NCI-H2227 treated with DMSO at 0.1 percent for 48 hours (cell line): ENCODE measurements around the gene ADAMTSL1.

ENCODE experiments used
- DNase-seq: peaks from one replicate; lab custom pipeline; 2025; lab: John Stamatoyannopoulos, UW

The ADAMTSL1 gene

DNA sequence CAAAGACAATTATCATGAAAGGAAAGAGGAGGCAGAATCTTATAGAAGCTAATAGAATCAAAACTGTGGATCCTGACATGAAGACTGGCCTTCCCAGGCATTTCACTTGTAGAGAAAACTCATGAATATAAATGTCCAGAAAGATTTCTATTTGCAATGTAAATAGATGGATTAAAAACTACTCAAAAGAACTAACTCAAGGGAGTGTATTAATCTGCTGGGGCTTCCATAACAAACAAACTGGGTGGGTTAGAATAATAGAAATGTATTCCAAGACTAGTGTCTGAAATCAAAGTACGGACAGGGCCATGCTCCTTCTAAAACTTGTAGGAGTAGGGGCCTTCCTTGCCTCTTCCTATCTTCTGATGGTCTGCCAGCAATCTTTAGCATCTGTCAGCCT is 267.4 kb downstream of the ADAMTSL1 start:
- DNase-seq, result no peak

DNA sequence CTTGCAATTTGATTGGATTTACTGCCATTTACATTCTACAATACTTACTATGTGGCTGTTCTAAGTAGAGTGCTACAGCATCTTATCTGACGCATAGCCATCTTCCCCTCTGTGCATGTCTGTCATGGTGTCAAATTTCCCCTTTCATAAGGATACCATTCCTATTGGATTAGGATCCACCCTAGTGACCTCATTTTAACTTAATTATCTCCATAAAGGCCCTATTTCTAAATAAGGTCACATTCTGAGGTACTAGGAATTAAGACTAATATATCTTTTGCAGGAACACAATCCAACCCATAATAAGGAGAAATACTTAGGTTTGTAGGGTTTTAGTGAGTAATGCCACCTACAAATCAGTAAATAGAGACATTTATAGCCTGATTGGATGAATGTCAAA is 268.0 kb downstream of the ADAMTSL1 start:
- DNase-seq, result no peak

DNA sequence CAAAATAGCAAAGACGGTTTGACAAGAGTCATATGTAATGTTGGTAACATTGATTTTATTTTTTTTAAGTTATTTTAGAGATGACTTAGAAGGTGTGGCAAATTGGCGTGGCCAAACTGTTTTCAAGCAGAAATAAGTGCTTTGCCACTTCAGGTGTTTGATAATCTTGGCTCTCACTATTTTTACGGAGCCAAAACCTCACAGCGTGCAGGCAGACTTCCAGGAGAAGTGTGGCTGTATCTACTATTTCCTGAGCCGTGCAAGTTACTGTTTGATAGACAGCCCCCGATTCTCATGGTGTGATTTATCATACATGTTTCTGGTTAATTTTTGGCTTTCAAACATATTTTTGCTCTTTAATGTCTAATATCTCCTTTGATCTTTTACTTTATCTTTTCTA is 269.5 kb downstream of the ADAMTSL1 start:
- DNase-seq, result no peak

DNA sequence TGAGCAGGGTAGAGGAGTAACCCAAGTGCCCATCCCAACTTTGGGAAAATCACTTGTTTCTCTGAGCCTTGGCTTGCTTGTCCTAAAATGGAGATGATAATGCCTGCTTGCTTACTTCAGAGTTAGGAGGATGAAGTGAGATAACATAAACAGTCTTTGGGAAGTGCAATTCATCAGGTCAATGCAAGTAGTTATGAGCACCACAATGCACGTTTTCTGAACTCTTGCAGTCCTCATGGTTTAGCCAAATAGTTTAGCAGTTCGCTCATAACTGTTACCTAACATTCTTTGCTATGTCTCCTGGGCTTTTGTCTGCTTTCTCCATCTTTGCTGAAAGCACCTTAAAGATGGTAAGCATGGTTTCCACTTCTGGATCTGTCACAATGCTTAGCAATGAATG is 270.0 kb downstream of the ADAMTSL1 start:
- DNase-seq, result no peak

DNA sequence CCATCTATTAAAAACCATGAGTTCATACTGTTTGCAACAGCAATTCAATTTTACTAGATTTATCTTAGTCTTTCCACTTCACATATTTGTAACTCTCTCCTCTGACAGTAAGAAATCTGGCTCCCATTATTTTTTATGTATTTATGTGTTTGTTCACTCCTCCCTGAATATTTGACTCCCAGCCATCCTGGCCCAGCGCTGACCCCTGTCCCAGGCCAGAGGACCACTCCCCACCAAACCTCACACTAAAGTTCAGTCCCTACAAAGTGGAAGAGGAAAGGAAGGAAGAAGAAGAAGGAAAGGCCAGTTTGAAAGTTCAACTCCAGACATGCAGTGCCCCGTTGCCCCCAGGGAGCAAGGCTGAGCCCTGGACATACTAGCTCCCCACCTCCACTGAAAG is 271.8 kb downstream of the ADAMTSL1 start:
- DNase-seq, result no peak

DNA sequence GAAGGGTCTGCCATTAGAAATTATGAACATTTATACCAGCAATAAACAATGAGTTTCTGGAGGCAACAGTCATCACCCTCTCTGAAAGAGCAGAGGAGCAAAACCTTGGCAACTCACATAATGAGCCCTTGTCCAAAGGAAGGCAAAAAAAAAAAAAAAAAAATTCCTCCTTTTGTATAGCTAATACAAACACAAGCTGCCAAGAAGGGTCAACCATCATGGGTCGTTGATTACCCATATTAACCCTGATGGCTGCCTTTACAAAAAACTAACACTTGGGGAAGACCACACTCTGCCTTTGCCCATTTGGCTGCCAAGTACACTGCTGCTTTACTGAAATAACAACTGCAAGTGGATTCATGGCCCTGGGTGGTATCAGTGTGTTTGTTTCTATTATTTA is 272.7 kb downstream of the ADAMTSL1 start:
- peak; percentile 49 for DNase-seq

DNA sequence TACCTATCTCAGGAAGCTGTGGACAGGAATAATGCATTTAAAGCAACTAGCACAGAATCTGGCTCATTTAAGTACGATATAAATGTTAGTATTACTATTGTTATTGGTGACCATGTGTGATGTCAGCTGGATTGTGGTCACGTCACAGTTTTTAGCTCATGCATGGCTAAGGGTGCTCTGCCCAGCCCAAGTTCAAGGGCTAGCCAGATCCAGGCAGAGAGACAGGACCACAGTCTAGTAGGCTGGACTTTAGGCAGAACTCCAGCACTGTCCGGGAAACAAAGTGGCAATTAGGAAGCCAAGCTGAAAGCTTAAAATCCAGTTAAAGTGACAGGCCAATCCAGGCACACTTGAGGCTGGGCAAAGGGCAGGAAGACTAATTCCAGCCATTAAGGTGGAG is 273.6 kb downstream of the ADAMTSL1 start:
- no peak for DNase-seq

DNA sequence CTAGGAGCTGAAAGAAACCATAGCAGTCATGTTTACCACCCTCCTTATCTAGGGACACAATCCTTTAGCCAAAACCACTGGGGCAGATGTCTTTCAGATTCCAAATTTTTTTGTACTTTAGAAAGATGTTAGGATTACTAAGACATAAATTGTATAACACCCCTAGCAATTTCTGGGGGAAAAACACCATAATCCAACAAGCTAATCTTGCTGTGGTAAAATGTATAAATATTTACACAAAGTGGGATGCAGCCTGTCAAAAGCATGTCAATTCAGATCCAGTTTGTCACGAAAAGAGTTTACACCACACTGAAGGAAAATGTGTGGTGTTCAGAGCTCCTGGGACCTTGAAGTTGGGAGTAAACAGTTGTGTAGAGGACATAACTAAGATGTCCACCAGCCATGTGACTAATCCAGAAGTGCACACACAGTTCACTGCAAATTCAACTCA is 274.3 kb downstream of the ADAMTSL1 start:
- no peak for DNase-seq

DNA sequence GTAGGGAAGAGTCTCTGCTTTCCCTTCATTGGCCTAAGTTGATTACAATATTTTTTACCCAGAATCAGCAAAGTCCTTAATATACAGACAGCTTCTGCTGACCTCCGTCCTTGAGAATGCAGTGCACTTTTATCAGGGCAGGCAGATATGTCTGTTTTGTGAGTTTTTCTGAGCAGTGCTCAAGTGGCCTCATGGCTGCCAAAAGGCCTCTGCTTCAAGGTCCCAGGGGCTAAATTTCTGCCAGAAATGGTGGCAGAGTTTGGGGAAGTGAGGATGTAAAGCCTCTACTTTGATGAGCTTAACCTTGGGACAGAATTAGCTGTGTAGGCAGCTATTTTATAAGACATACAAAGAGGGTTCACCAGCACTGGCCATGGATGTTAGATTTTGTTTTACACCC is 275.8 kb downstream of the ADAMTSL1 start:
- no peak for DNase-seq

DNA sequence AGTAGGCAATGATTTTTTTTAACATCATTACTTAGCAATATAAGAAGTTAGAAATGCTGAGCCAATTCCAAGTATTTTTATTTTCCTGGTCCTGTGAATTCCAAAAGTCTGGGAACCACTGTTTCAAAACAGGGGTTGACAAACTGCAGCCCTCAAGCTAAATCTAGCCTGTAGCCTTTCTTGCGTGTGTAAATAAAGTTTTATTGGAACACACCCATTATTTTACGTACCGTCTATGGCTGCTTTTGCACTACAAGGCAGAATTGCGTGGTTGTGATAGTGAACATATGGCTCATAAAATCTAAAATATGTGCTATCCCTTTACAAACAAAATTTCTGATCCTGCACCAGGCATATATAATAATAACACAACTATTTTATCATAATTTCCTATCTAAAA is 280.0 kb downstream of the ADAMTSL1 start:
- DNase-seq, result no peak

DNA sequence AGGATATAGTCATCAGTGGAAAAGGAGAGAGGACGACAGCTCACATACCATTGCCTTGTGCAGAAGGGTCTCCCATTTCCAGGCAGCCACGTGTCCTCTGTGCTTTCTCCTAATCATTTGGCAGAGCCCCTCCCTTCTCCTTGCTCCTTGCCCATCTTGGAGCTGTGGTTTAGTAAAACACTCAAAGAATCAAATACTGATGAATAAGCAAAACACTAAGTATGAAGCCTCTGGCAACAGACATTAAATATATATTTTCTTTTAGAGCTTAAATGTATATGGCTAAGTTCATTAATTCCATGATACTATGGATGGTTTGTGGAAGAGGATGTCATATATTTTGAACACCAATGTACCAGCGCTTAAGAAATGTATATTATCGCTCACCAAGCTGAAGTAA is 280.6 kb downstream of the ADAMTSL1 start:
- DNase-seq, result no peak

DNA sequence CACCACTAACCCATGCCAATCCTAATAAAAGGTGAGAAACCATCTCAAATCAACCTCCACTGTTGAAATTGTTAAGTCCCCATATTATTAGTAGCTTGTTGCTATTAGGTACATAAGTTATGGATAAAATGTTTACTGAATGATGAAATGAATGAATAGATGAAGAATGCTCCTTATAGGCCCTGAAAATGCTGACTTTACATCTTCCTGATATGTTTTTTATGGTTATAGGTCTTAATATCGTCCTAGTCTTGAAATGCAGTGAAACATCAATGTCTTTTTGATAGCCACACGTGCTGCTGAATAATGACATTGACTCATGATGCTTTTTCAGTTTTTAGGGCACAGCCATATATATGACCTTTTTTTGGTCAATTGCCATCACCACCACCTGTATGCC is 281.3 kb downstream of the ADAMTSL1 start:
- DNase-seq, result no peak

DNA sequence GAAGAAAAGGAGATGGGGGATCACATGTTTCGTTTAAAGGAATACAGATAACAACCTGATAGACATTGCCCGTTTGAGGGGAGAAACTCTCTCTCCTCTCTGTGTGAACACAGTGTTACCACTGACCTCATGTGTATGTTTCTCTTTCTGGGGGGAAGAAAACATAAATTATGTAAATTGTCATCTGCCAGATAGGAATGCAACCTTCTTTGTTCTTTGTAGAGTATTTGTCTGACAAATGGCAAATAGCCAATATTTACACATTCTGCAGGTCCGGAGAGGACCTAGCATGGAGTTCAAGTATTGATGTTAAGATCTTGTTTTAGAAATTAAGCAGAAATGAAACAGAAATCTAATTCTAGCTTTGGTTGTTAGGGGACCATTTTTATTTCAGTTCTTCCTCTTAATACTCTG is 282.8 kb downstream of the ADAMTSL1 start:
- no peak for DNase-seq

DNA sequence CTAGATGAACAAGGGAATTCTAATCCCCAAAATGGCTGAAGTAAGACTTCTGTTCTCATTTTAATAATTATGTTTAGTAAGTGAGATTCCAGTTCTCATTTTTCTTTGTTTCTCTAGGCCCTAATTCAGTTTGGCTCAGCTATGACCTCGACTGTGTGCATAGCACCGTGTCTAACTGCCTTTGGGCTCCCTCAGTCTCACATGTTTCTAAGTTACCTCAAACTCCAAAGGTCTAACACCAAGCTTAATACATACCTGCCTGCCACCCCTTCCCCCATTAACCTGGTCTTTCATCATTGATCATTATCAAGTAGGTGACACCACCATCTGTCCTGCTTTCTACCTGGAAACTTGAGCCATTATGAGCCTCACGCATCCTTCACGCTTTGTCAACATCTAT is 285.9 kb downstream of the ADAMTSL1 start:
- DNase-seq, result no peak

DNA sequence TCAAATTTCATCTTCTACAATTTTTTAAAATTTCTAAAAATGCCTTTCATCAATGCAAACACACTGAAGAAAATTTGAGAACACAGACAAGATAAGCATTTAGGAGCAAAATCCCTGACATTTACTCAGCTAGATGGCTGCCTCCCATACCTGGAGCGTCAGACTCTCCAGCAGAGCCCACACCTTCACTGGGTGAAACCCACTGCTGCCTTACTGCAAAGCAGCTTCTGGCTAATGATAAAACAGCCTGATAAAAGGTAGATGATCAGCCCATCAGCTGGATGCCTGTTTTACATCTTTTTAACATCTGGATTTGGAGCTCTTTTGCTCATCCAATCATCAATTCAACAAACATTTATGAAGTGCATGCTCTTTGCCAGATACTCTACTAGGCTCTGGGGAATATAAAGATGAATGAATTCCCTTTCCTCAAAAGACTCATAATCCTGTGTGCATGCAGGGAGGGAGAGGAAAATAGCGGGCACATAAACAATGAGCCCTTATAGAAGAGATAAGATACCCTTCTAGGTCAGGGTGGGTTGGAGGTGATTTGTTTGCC is 287.9 kb downstream of the ADAMTSL1 start:
- DNase-seq, result no peak

DNA sequence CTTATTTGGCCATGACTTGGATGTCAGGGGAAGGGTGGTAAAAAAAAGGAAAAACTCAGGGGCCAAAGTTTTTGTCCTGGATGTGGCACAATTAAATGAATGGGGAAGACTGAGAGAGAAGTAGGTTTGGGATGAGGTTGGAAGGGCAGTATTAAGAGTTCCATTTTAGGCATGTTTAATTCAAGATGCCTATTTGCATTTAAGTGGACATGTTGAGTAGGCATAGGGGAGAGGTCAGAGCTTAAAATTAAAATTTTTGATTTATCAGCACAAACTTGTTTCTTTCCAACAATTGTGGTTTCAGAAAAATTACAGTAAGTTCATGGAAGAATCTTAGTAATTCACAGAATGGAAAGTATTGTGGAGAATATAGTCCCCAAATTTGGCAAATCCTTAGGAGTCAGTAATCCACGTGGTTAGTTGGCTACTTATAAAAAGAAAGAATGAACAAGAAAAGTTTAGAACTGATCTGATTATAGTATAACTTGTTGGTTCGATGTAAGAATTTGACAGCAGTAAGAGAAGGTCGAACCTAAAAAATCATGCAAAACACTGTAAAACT is 293.1 kb downstream of the ADAMTSL1 start:
- no peak for DNase-seq

DNA sequence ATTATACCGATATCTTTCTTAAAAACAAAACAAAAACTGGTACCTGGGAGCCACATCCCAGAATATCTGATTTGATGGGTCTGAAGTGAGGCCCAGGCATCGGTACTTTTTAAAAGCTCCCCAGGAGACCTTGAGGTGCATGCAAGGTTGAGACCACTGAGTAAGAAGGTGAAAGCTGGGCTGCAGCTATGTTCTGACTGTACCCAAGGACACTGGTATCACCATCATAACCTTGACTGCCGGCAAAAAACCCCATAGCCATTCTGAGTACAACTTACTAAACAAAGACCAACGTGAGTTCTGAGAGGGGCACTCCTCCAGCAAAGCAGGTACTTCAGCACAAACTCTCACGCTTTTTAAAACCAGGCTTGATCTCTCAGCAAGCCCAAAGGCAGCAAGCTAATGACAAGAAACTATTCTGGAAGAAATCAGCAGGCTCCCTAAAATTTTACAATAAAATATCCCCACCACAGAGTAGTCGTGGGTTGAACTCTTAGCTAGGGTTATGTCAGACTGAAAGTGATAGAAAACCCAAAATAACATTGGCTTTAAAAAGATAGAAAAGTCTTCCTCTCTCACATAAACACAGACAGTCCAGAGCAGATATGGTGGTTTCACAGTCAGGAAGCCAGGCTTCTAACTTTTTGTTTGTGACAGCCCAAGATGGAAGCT is 295.1 kb downstream of the ADAMTSL1 start:
- no peak for DNase-seq

DNA sequence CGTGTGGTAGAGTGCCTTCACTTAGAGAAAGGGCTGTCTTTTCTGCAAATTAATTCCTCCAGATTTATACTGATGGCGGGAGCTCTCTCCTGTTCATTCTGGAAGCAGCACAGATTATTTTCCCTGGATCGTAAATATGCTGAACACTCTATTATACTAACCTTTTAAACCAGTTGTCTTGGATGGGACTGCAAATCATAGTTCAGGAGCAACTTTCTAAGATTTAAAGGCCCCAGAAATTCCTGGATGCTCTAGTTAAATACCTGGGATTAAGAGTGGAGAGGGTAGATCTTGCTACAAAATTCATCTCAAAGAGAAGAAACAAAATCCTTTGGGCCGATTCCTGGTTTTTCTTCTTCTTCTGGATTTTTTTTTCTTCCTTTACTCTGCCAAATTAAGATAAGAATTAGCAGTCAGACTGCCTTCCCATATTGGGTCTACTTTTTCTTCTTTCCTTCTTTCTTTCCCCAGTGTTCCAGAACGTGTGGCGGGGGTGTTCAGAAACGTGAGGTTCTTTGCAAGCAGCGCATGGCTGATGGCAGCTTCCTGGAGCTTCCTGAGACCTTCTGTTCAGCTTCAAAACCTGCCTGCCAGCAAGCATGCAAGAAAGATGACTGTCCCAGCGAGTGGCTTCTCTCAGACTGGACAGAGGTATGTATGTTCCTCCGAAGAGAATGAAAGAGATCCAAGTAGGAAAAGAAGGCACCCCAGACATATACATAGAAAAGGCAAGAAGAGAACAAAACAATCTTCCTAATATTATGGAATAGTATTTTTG is 296.4 kb downstream of the ADAMTSL1 start:
- no peak for DNase-seq

DNA sequence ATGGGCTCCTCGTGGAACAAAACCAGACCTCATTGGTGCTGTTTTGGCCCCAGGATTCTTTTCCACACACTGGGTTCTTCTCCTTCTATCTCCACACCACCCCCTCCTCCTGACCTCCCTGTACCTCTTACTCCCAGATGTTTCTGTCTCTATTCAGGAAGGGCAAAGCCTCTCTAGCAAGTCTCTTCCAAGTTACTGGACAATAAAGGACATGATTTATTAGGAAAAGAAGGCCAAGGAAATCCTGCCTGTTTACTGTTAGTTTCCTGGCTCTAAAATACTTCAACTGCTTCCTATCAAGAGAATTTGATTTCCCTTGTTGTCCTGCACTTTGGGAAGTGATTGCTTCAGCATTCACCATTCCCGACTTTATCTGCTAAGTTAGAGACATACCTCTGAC is 297.1 kb downstream of the ADAMTSL1 start:
- no peak for DNase-seq

DNA sequence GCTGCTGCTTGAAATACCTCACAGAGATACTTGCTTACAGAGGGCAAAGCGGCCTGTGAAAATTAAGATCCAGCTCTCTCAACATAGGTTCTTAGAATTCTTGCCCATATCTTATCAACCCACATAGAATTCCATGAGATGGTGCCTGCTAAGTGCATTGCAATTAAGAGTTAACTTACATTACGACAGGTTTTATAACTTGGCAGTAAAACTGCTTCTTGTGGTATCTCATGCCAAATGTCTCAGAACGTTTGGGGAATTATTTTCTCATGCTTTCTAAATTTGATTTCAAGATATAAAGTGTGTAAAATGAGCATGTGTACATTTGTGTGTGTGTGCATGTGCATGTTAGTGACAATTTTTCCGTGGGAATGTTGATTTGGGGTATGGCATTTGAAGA is 297.8 kb downstream of the ADAMTSL1 start:
- DNase-seq, result no peak

DNA sequence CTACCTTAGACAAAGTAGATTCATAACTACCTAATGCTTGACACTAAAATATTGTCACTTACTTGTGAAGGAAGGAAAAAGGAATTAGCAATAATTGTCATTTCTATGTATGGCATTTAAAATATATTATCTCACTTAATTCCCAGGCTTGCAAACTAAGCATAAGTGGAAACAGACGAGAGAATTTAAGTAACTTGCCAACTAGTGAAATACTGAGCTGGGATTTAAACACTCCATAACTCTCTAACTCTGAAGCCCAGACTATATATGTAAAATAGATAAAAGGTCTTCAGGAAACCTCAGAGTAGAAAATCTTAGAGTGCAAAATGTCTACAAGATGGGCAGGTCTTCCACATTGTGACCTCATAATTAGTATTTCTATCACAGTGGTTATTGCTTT is 301.3 kb downstream of the ADAMTSL1 start:
- no peak for DNase-seq

DNA sequence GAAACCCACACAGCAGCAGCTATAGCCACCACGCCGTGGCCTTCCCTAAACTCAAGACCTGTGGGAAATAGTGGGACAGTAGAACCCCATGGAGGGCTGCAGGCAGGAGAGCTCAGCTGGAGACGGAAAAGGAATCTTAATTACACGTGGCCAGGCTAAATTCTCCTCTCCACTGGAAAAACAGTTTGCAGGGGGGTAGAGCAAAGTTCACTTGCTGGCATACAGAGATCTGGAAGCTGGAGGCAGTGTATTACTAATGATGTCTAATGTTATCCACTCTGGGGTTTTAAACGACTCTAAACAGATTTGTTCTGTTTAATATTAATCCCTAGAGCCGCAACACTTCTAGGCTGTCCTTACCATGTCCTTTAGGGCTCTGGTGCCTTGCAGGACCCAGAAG is 302.0 kb downstream of the ADAMTSL1 start:
- DNase-seq, result no peak
